IMR-90 (cell line): ENCODE data around the gene ANKRD9. TPM values are rescaled to one million over a fixed set of nuclear protein-coding genes. Genes with fewer than 3 reads are reported as not detected.

ENCODE experiments used
- ATAC-seq: fragments of 200-7000 bp; cut with Tn5 transposase; 2 replicates; pipeline ENCODE4 v1.9.1; 2020; ENCODE audit warnings: low read depth, mild to moderate bottlenecking, moderate library complexity
- BruUV-seq: library from RNA; stranded (reverse); fragments of 400-500 nt; replicated peaks from 2 replicates; lab custom pipeline; 2021; lab: Mats Ljungman, UMichigan
- CTCF ChIA-PET: fragments of 300-600 bp; formaldehyde crosslinking; extraction: SDS; loops from one replicate; lab custom pipeline; 2021; ENCODE audit warnings: antibody characterized with exemption; lab: Yijun Ruan, JAX
- POLR2A ChIA-PET: fragments of 300-600 bp; sonication (Branson Sonifier 250); formaldehyde crosslinking; loops from one replicate; lab custom pipeline; 2022; ENCODE audit warnings: antibody characterized with exemption; ENCODE audit not compliant: unreplicated experiment; lab: Charles Lee
- DNase-seq: peaks from one replicate; pipeline ENCODE4 v3.0.0; 2013
- H2AFZ ChIP-seq: replicated peaks from 2 replicates; pipeline ENCODE3; 2013; ENCODE audit warnings: low read length, mild to moderate bottlenecking; ENCODE audit not compliant: poor library complexity
- H2AK5ac ChIP-seq: 2 replicates; pipeline ENCODE4 v1.6.1; 2013; ENCODE audit warnings: low read depth, low read length, inconsistent platforms
- H2AK9ac ChIP-seq: replicated peaks from 2 replicates; pipeline ENCODE3; 2013; ENCODE audit warnings: mild to moderate bottlenecking, low read depth, low read length, moderate library complexity; ENCODE audit not compliant: poor library complexity
- H2BK120ac ChIP-seq: 2 replicates; pipeline ENCODE4 v1.6.1; 2013; ENCODE audit warnings: low read depth, low read length, inconsistent platforms
- H2BK15ac ChIP-seq: 3 replicates; pipeline ENCODE4 v1.6.1; 2013; ENCODE audit warnings: low read depth, low read length, inconsistent platforms
- H2BK20ac ChIP-seq: 2 replicates; pipeline ENCODE4 v1.6.1; 2013; ENCODE audit warnings: low read depth, mild to moderate bottlenecking, inconsistent platforms, low read length, moderate library complexity
- H2BK5ac ChIP-seq: 2 replicates; pipeline ENCODE4 v1.6.1; 2013; ENCODE audit warnings: mild to moderate bottlenecking, low read depth, low read length, inconsistent platforms; ENCODE audit not compliant: poor library complexity, severe bottlenecking
- H3K14ac ChIP-seq: replicated peaks from 2 replicates; pipeline ENCODE4 v1.6.1; 2013; ENCODE audit warnings: low read depth, low read length, inconsistent platforms
- H3K18ac ChIP-seq: 2 replicates; pipeline ENCODE4 v1.6.1; 2013; ENCODE audit warnings: low read depth, low read length, control low read depth
- H3K23ac ChIP-seq: 2 replicates; pipeline ENCODE4 v1.6.1; 2013; ENCODE audit warnings: low read depth, low read length, inconsistent platforms
- H3K27ac ChIP-seq: 2 replicates; pipeline ENCODE4 v1.5.1; 2013; ENCODE audit warnings: mild to moderate bottlenecking, control low read depth, low read length; ENCODE audit not compliant: insufficient read depth
- H3K27me3 ChIP-seq: 2 replicates; pipeline ENCODE4 v1.6.1; 2013; ENCODE audit warnings: low read length; ENCODE audit not compliant: control insufficient read depth, insufficient read depth
- H3K36me3 ChIP-seq: 2 replicates; pipeline ENCODE4 v1.6.1; 2013; ENCODE audit warnings: low read length, mixed read lengths; ENCODE audit not compliant: control insufficient read depth, insufficient read depth
- H3K4ac ChIP-seq: 2 replicates; pipeline ENCODE4 v1.6.1; 2013; ENCODE audit warnings: low read depth, low read length, inconsistent platforms
- H3K4me1 ChIP-seq: 2 replicates; pipeline ENCODE4 v1.6.1; 2013; ENCODE audit warnings: low read length, mixed read lengths; ENCODE audit not compliant: control insufficient read depth, insufficient read depth
- H3K4me2 ChIP-seq: 2 replicates; pipeline ENCODE4 v1.6.1; 2013; ENCODE audit warnings: low read depth, mild to moderate bottlenecking, control low read depth, low read length, moderate library complexity
- H3K4me3 ChIP-seq: 2 replicates; pipeline ENCODE4 v1.5.1; 2013; ENCODE audit warnings: low read depth, mild to moderate bottlenecking, control low read depth, low read length, moderate library complexity; ENCODE audit not compliant: insufficient read depth
- H3K56ac ChIP-seq: 2 replicates; pipeline ENCODE4 v1.6.1; 2013; ENCODE audit warnings: low read length, inconsistent platforms; ENCODE audit not compliant: insufficient read depth; ENCODE audit errors: extremely low read depth
- H3K79me1 ChIP-seq, 2 experiments: 2 replicates each; pipeline ENCODE4 v1.6.1; 2013; ENCODE audit warnings: low read length in 2 of 2, inconsistent platforms in 1 of 2, low read depth in 1 of 2
- H3K9ac ChIP-seq: 2 replicates; pipeline ENCODE4 v1.6.1; 2013; ENCODE audit warnings: low read depth, low read length, control low read depth
- H3K9me1 ChIP-seq: 2 replicates; pipeline ENCODE4 v1.6.1; 2013; ENCODE audit warnings: low read length, inconsistent platforms; ENCODE audit not compliant: insufficient read depth
- H3K9me3 ChIP-seq: 2 replicates; pipeline ENCODE4 v1.6.1; 2013; ENCODE audit warnings: low read length; ENCODE audit not compliant: control insufficient read depth, insufficient read depth
- H4K20me1 ChIP-seq: 2 replicates; pipeline ENCODE4 v1.6.1; 2013; ENCODE audit warnings: low read length, inconsistent platforms; ENCODE audit not compliant: insufficient read depth
- H4K5ac ChIP-seq: 2 replicates; pipeline ENCODE4 v1.6.1; 2013; ENCODE audit warnings: mild to moderate bottlenecking, low read depth, low read length, control low read depth
- H4K8ac ChIP-seq, 2 experiments: 2 replicates each; pipeline ENCODE4 v1.6.1; 2013; ENCODE audit warnings: low read depth in 2 of 2, low read length in 2 of 2, control low read depth in 1 of 2, inconsistent platforms in 1 of 2
- H4K91ac ChIP-seq: 2 replicates; pipeline ENCODE4 v1.6.1; 2013; ENCODE audit warnings: low read depth, low read length, inconsistent platforms; ENCODE audit not compliant: insufficient read depth
- BHLHE40 ChIP-seq: fragments of 150-350 bp; IDR thresholded peaks from 2 replicates; pipeline ENCODE4 v1.6.1; 2016; ENCODE audit warnings: mild to moderate bottlenecking, low read depth, low read length
- CEBPB ChIP-seq: IDR thresholded peaks from 2 replicates; pipeline ENCODE4 v1.6.1; 2012; ENCODE audit warnings: low read depth, low read length, improper control_type of control experiment
- CHD1 ChIP-seq: IDR thresholded peaks from 2 replicates; pipeline ENCODE4 v1.6.1; 2012; ENCODE audit warnings: low read depth, low read length, improper control_type of control experiment
- CTCF ChIP-seq: conservative IDR thresholded peaks from 2 replicates; pipeline ENCODE4 v1.5.1; 2012; ENCODE audit warnings: mild to moderate bottlenecking, low read depth, low read length, improper control_type of control experiment
- ELK1 ChIP-seq: fragments of 150-350 bp; IDR thresholded peaks from 2 replicates; pipeline ENCODE4 v1.6.1; 2016; ENCODE audit warnings: low read depth, mild to moderate bottlenecking, low read length, moderate library complexity, borderline replicate concordance
- FOS ChIP-seq: fragments of 150-350 bp; IDR thresholded peaks from 2 replicates; pipeline ENCODE4 v1.6.1; 2016; ENCODE audit warnings: low read depth, low read length
- MAFK ChIP-seq: IDR thresholded peaks from 2 replicates; pipeline ENCODE4 v1.6.1; 2012; ENCODE audit warnings: low read depth, low read length, improper control_type of control experiment
- MAZ ChIP-seq: IDR thresholded peaks from 2 replicates; pipeline ENCODE4 v1.6.1; 2012; ENCODE audit warnings: low read depth, mild to moderate bottlenecking, low read length, improper control_type of control experiment, moderate library complexity, borderline replicate concordance
- MXI1 ChIP-seq: IDR thresholded peaks from 2 replicates; pipeline ENCODE4 v1.6.1; 2012; ENCODE audit warnings: low read depth, mild to moderate bottlenecking, low read length, moderate library complexity, borderline replicate concordance
- NFE2L2 ChIP-seq: fragments of 150-350 bp; IDR thresholded peaks from 2 replicates; pipeline ENCODE4 v1.6.1; 2016; ENCODE audit warnings: low read depth, mild to moderate bottlenecking, low read length
- POLR2A ChIP-seq: IDR thresholded peaks from 2 replicates; pipeline ENCODE4 v1.6.1; 2012; ENCODE audit warnings: mild to moderate bottlenecking, low read depth, low read length
- RAD21 ChIP-seq: IDR thresholded peaks from 2 replicates; pipeline ENCODE4 v1.6.1; 2012; ENCODE audit warnings: low read length, improper control_type of control experiment
- RCOR1 ChIP-seq: IDR thresholded peaks from 2 replicates; pipeline ENCODE4 v1.6.1; 2012; ENCODE audit warnings: mild to moderate bottlenecking, low read length, improper control_type of control experiment; ENCODE audit not compliant: insufficient replicate concordance
- RFX5 ChIP-seq: IDR thresholded peaks from 2 replicates; pipeline ENCODE4 v1.8.0; 2012; ENCODE audit warnings: low read depth, mild to moderate bottlenecking, low read length, moderate library complexity
- SMC3 ChIP-seq: fragments of 150-350 bp; IDR thresholded peaks from 2 replicates; pipeline ENCODE4 v1.6.1; 2016; ENCODE audit warnings: low read depth, mild to moderate bottlenecking, antibody characterized with exemption, low read length, moderate library complexity
- WGBS, 2 experiments: methylation state at CpG; one replicate each; pipeline versions ENCODE4 v1.1.5 to v1.1.7; 2013; ENCODE audit warnings: missing lambda C conversion rate in 2 of 2; ENCODE audit not compliant: insufficient read length in 1 of 2; ENCODE audit errors: extremely low coverage in 2 of 2; 5-methylcytosine and 5-hydroxymethylcytosine counted together
- dilution Hi-C: fragments of 300-500 bp; cut with HindIII; formaldehyde crosslinking; loops from one replicate; pipeline ENCODE4 v1.14.3; 2018; ENCODE audit warnings: low sequenced_read_pairs; ENCODE audit not compliant: unreplicated experiment
- in situ Hi-C: fragments of 300-500 bp; cut with MboI; formaldehyde crosslinking; loops from 3 replicates; pipeline ENCODE4 v1.14.3; 2019; ENCODE audit warnings: low sequenced_read_pairs, inconsistent platforms, mixed read lengths
- intact Hi-C: fragments of 100-400 bp; cut with micrococcal nuclease; formaldehyde crosslinking; loops from 2 replicates; pipeline ENCODE4 v1.10.0; 2022
- polyA plus RNA-seq, 3 experiments: library from polyadenylated mRNA; depleted of rRNA; stranded (reverse); fragments of >200 nt; gene quantifications; 2 replicates each; pipeline ENCODE4 v1.2.3, GENCODE V29; 2012; ENCODE audit warnings: low replicate concordance in 1 of 3
- total RNA-seq: library from RNA; depleted of rRNA; stranded (reverse); fragments of >200 nt; gene quantifications from 2 replicates; pipeline ENCODE4 v1.2.3, GENCODE V29; 2012
- TF ChIP-seq, protein P1 (sequence below): fragments of 150-350 bp; IDR thresholded peaks from 2 replicates; pipeline ENCODE4 v1.6.1; 2017; ENCODE audit warnings: mild to moderate bottlenecking, antibody characterized with exemption, low read length, low read depth

Gene ANKRD9
- total and polyA plus RNA-seq, 2 of the 4 experiments (the other 2 are of a cell fraction) = 3.9 to 15.7 TPM

- Histone ChIP-seq H3K36me3 (no peaks in the 10 kb centered on the region), H4K20me1 (no peaks in the 10 kb centered on the region), H2AFZ (peak overlapping the region; percentile 33), H4K5ac (no peak overlapping the region), H2BK5ac (no peak overlapping the region), H3K27me3 (no peaks in the 10 kb centered on the region), H3K9me3 (no peaks in the 10 kb centered on the region), H4K91ac (no peak overlapping the region), H3K56ac (no peak overlapping the region), H3K4me3 (no peak overlapping the region), H2AK9ac (peak overlapping the region; percentile 42), H2BK20ac (no peak overlapping the region), H3K9ac (no peak overlapping the region), H3K4me1 (peaks cover 3% of the 10 kb centered on the region; the same call in 1 of the 2 replicates), H3K4ac (no peak overlapping the region), H3K23ac (no peak overlapping the region), H3K27ac (no peak overlapping the region), H3K14ac (no peak overlapping the region), H3K18ac (no peak overlapping the region), H3K79me1 (no peaks in the 10 kb centered on the region), H2BK120ac (no peak overlapping the region), H2BK15ac (no peak overlapping the region), H3K4me2 (no peak overlapping the region), H3K9me1 (no peaks in the 10 kb centered on the region), H2AK5ac (no peak overlapping the region), H4K8ac (no peak overlapping the region)
- DNase-seq (no peak), ATAC-seq (no peak)
- intact Hi-C loops (no loop called here), in situ Hi-C loops (no loop called here), dilution Hi-C loops (no loop called here)
- BruUV-seq = no TSS peak
- CTCF ChIA-PET = no interaction called here
- POLR2A ChIA-PET = no interaction called here
- TF ChIP-seq BHLHE40 = no peak
- no peak for TF ChIP-seq RCOR1
- TF ChIP-seq ELK1 = no peak
- TF ChIP-seq, protein P1, sequence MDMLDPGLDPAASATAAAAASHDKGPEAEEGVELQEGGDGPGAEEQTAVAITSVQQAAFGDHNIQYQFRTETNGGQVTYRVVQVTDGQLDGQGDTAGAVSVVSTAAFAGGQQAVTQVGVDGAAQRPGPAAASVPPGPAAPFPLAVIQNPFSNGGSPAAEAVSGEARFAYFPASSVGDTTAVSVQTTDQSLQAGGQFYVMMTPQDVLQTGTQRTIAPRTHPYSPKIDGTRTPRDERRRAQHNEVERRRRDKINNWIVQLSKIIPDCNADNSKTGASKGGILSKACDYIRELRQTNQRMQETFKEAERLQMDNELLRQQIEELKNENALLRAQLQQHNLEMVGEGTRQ = no peak
- no peak for TF ChIP-seq FOS
- TF ChIP-seq CHD1 = no peak
- TF ChIP-seq CTCF = no peak
- no peak for TF ChIP-seq MXI1
- TF ChIP-seq RAD21 = no peak
- no peak for TF ChIP-seq NFE2L2
- TF ChIP-seq CEBPB = no peak
- no peak for TF ChIP-seq MAZ
- TF ChIP-seq POLR2A = no peak
- TF ChIP-seq MAFK = no peak
- no peak for TF ChIP-seq RFX5
- no peak for TF ChIP-seq SMC3
- 100% methylated on average over 2 of the region's 14 CpGs; no CpG with 5 or more reads in 1 of the 2 experiments for WGBS, 2 experiments
Measured at GRCh38 chr14:102556098-102556677, 46.6 kb upstream of the ANKRD9 start.
